Gastrocnemius medialis (tissue), 4 donors: Measurements from ENCODE around the gene HTR1B.

Experiments used
- POLR2A ChIP-seq, 2 donors: fragments of 450-650 bp; IDR thresholded peaks; one replicate each; pipeline ENCODE4 v1.6.1; 2017; ENCODE audit warnings: antibody characterized with exemption in 2 of 2, mild to moderate bottlenecking in 2 of 2, moderate library complexity in 2 of 2
- TF ChIP-seq, protein P1 (sequence below), 5 experiments: fragments of 450-650 bp in 3 of 5; fragments of 200-600 bp in 2 of 5; sonication (generic) in 2 of 5; IDR thresholded peaks in 4 of 5; conservative IDR thresholded peaks in 1 of 5; 1 replicate in 4 of 5; 2 replicates in 1 of 5; pipeline ENCODE4 v1.5.1; 2016 to 2019; ENCODE audit warnings: antibody characterized with exemption in 5 of 5, mild to moderate bottlenecking in 3 of 5, moderate library complexity in 3 of 5

DNA sequence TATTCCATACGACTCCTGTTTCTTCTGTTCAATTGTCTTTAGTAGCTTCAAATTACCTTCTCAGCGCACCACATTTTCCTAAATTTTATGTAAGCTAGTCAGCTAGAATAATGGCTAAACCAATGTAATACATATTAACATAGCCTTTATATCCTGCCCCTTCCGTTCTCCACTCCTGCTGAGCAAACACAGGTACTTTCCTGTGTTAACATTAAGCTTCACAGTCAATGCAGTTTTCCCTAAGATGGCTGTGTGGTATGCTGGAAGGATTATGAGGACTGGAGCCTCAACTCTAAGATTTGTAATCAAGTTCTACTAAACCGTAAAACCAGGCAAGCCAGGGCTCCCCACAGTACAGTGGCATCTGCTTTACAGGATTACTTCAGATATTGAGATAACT, 29.4 kb downstream of the HTR1B start:
- TF ChIP-seq, protein P1, sequence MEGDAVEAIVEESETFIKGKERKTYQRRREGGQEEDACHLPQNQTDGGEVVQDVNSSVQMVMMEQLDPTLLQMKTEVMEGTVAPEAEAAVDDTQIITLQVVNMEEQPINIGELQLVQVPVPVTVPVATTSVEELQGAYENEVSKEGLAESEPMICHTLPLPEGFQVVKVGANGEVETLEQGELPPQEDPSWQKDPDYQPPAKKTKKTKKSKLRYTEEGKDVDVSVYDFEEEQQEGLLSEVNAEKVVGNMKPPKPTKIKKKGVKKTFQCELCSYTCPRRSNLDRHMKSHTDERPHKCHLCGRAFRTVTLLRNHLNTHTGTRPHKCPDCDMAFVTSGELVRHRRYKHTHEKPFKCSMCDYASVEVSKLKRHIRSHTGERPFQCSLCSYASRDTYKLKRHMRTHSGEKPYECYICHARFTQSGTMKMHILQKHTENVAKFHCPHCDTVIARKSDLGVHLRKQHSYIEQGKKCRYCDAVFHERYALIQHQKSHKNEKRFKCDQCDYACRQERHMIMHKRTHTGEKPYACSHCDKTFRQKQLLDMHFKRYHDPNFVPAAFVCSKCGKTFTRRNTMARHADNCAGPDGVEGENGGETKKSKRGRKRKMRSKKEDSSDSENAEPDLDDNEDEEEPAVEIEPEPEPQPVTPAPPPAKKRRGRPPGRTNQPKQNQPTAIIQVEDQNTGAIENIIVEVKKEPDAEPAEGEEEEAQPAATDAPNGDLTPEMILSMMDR (IDR thresholded peaks at IDR 0.05 in 4 of 5, conservative IDR thresholded peaks at IDR 0.05 in 1 of 5), result no peak
- no peak for TF ChIP-seq POLR2A (IDR thresholded peaks at IDR 0.05)
